Endothelial cell of coronary artery (primary cell): Measurements from ENCODE around the gene RUFY1. TPM values are rescaled to one million over a fixed set of nuclear protein-coding genes. Genes with fewer than 3 reads are reported as not detected.

ENCODE experiments used
- total RNA-seq: library from RNA; depleted of rRNA; stranded (reverse); fragments of >200 nt; gene quantifications from 2 replicates; pipeline ENCODE4 v1.2.3, GENCODE V29; 2014

The RUFY1 gene, protein sequence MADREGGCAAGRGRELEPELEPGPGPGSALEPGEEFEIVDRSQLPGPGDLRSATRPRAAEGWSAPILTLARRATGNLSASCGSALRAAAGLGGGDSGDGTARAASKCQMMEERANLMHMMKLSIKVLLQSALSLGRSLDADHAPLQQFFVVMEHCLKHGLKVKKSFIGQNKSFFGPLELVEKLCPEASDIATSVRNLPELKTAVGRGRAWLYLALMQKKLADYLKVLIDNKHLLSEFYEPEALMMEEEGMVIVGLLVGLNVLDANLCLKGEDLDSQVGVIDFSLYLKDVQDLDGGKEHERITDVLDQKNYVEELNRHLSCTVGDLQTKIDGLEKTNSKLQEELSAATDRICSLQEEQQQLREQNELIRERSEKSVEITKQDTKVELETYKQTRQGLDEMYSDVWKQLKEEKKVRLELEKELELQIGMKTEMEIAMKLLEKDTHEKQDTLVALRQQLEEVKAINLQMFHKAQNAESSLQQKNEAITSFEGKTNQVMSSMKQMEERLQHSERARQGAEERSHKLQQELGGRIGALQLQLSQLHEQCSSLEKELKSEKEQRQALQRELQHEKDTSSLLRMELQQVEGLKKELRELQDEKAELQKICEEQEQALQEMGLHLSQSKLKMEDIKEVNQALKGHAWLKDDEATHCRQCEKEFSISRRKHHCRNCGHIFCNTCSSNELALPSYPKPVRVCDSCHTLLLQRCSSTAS
- 40.1 and 65.0 TPM in 2 replicates for total RNA-seq

GRCh38 chr5:179550511-179551342 is at the start of gene RUFY1:
RUFY1 (plus strand) TSS chr5:179550554; CDS start chr5:179550570, 16 bp downstream.

DNA sequence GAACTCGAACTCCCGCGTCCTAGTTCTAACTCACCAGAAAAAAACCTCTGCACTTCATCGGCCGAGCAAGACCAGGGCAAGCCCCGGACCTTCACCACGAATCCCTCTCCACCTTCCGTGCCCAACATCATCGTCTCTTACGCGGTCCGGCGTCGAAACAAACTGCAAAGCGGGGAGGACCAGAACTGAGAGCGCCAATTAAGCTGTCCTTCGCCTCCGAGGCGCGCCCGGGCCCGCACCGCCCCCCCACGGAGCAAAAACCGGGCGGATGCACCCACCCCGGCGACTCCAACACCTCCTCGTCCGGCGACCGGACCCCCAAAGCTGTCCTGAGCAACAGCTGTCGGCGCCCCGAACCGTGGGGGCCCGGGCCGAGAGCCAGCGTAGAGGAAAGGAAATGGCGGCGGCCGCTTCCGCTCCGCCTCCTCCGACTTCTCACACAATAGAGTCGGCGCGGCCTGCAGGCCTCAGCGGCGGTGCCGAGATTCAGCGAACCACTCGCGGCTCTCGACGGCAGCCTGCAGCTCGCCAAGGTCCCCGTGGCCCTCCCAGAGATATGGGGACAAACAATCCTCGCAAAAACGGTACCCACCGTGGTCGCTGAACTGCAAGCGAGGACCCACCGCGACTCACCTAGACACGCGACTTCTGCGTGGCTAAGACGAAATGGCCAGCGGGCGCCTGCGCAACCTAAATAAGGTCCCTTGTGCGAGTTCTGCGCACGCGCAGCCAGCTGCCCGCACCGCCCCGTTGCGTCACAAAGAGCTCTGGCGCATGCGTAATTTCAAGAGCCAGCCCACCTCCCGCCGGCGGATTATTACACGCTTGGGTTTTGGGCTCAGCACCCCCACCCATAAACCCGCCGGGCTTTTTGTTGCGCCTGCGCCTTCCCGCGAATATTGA is 72.9 kb downstream of the RUFY1 start, which contains the start of gene HNRNPH1:
Gene HNRNPH1, minus strand, starts transcription at position 669 of the 903 bp plus-strand sequence. Its CDS starts 538 bp downstream, at position 131.

Other genes with a start within 250 kb of the RUFY1 start
- 0.54 and 41.0 TPM in 2 replicates for gene ADAMTS2, start 205.1 kb upstream of the RUFY1 start, total RNA-seq
- gene HNRNPH1, start 73.1 kb downstream of the RUFY1 start, total RNA-seq: 864 and 891 TPM in 2 replicates
- 0.09 and 0.18 TPM in 2 replicates for gene CBY3, start 130.5 kb downstream of the RUFY1 start, total RNA-seq
- gene CANX, start 148.4 kb downstream of the RUFY1 start, total RNA-seq: 661 and 812 TPM in 2 replicates
- gene MAML1, start 182.3 kb downstream of the RUFY1 start, total RNA-seq: 5.6 and 8.0 TPM in 2 replicates
- 1.1 and 1.2 TPM in 2 replicates for gene LTC4S, start 243.4 kb downstream of the RUFY1 start, total RNA-seq